ENCODE data around the gene CPLANE1. TPM values are rescaled to one million over a fixed set of nuclear protein-coding genes. Genes with fewer than 3 reads are reported as not detected.
"Not testable (repeated sequence)": the region's sequence is repeated elsewhere in the genome, so short reads cannot be mapped to it uniquely, and the experiment has no call there.

Gene CPLANE1
- polyA plus RNA-seq, 2 donors = 1.5 to 1.8 TPM

DNA sequence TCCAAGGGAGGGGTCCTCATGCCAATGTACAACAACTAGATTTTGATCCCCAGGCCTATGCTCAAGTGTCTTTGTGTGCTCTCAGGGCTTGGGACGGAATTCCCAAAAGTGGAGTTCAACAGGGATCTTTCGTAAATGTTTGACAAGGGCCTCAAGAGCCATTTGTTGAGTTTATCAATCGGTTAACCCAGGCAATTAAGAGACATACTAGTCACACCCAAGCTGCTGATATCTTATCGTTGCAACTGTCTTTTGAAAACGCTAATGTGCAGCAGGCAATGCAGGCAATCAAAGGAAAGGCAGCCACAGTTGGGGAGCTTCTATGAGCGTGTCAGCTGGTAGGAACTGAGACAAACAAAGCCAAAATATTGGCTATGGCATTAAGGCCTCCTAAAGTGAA lies 161.2 kb downstream of the CPLANE1 start:
- H3K4me1 ChIP-seq (ENCODE audit: control insufficient read depth in 2 of 2, insufficient read depth in 2 of 2, low read length in 1 of 2) = no peaks in the 10 kb centered on the region
- no peak overlapping the region for H3K27ac ChIP-seq (ENCODE audit: low read depth in 2 of 2, low read length in 1 of 2)
- H3K4me3 ChIP-seq (ENCODE audit: low read depth in 1 of 2, low read length in 2 of 2) = no peak overlapping the region
- no peaks in the 10 kb centered on the region for H3K9me3 ChIP-seq (ENCODE audit: control insufficient read depth in 2 of 2, insufficient read depth in 1 of 2, low read depth in 1 of 2, low read length in 1 of 2)
- 72 to 79% methylated on average over 6 of the region's 6 CpGs for WGBS, 2 donors
- no peaks in the 10 kb centered on the region for H3K27me3 ChIP-seq (ENCODE audit: control insufficient read depth in 1 of 2, insufficient read depth in 2 of 2, low read length in 2 of 2)
- no peaks in the 10 kb centered on the region for H3K36me3 ChIP-seq (ENCODE audit: control insufficient read depth in 2 of 2, insufficient read depth in 2 of 2, low read length in 1 of 2)

DNA sequence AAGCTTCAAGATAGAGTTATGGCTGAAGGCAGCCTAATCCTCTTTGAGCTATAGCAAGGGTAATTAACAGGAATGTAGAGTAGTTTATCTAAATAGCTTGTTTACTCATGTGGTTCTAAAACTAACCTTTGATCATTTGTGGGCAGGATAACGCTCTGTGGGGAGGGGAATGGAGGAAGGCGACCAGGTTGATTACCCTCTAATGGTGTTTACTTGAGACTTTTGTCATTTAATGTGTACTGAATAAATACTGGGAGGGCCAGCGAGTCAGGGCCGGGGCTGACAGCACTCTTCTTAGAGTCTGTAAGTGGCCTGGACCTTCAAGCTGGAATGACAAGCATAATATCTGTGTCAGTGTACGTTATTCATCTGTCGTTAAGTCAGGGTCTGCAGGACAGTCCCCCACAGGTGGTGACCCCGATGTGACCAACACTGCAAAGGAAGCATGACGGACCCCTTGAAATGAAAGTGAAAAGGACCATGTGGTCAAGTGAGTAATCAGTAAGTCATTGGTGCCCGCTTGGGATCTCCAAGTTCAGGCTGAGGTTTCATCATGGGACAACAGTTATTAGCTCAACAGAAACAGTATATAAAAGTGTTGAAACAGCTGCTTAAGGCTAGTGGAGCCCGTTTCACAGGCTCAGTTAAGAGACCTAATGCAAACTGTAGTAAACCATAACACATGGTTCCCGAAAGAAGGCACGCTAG lies 162.6 kb downstream of the CPLANE1 start:
- H3K27me3 ChIP-seq (ENCODE audit: control insufficient read depth in 1 of 2, insufficient read depth in 2 of 2, low read length in 2 of 2) = no peaks in the 10 kb centered on the region
- H3K9me3 ChIP-seq (ENCODE audit: control insufficient read depth in 2 of 2, insufficient read depth in 1 of 2, low read depth in 1 of 2, low read length in 1 of 2) = no peaks in the 10 kb centered on the region
- no peak overlapping the region for H3K27ac ChIP-seq (ENCODE audit: low read depth in 2 of 2, low read length in 1 of 2)
- H3K4me1 ChIP-seq (ENCODE audit: control insufficient read depth in 2 of 2, insufficient read depth in 2 of 2, low read length in 1 of 2) = no peaks in the 10 kb centered on the region
- WGBS, 2 donors = 76 to 81% methylated on average over 12 of the region's 12 CpGs
- no peak overlapping the region for H3K4me3 ChIP-seq (ENCODE audit: low read depth in 1 of 2, low read length in 2 of 2)
- H3K36me3 ChIP-seq (ENCODE audit: control insufficient read depth in 2 of 2, insufficient read depth in 2 of 2, low read length in 1 of 2) = no peaks in the 10 kb centered on the region

DNA sequence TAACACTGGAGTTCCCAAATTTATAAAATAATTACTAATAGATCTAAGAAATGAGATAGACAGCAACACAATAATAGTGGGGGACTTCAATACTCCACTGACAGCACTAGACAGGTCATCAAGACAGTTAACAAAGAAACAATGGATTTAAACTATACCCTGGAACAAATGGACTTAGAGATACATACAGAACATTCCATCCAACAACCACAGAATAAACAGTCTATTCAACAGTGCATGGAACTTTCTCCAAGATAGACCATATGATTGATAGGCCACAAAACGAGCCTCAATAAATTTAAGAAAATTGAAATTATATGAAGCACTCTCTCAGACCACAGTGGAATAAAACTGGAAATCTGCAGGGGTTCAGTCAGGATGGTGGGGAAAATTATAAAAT lies 163.2 kb downstream of the CPLANE1 start:
- not testable (repeated sequence) for H3K27me3 ChIP-seq (ENCODE audit: control insufficient read depth in 1 of 2, insufficient read depth in 2 of 2, low read length in 2 of 2); H3K27ac ChIP-seq (ENCODE audit: low read depth in 2 of 2, low read length in 1 of 2); H3K4me3 ChIP-seq (ENCODE audit: low read depth in 1 of 2, low read length in 2 of 2); H3K36me3 ChIP-seq (ENCODE audit: control insufficient read depth in 2 of 2, insufficient read depth in 2 of 2, low read length in 1 of 2); H3K9me3 ChIP-seq (ENCODE audit: control insufficient read depth in 2 of 2, insufficient read depth in 1 of 2, low read depth in 1 of 2, low read length in 1 of 2); H3K4me1 ChIP-seq (ENCODE audit: control insufficient read depth in 2 of 2, insufficient read depth in 2 of 2, low read length in 1 of 2)
- WGBS, 2 donors = 68 to 70% methylated on average over 1 of the region's 1 CpG

DNA sequence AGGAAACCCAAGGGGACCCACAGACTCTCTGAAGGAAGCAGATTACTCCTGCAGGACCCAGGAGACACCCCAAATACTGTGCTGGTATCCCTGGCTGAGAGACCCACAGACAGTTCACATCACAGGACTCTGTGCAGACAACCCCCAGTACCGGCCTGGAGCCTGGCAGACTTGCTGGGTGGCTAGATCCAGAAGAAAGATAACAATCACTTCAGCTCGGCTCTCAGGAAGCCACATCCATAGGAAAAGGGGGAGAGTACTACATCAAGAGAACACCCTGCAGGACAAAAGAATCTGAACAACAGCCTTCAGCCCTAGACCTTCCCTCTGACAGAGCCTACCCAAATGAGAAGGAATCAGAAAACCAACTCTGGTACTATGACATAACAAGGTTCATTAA lies 166.2 kb downstream of the CPLANE1 start:
- H3K4me1 ChIP-seq (ENCODE audit: control insufficient read depth in 2 of 2, insufficient read depth in 2 of 2, low read length in 1 of 2); H3K9me3 ChIP-seq (ENCODE audit: control insufficient read depth in 2 of 2, insufficient read depth in 1 of 2, low read depth in 1 of 2, low read length in 1 of 2); H3K27me3 ChIP-seq (ENCODE audit: control insufficient read depth in 1 of 2, insufficient read depth in 2 of 2, low read length in 2 of 2); H3K27ac ChIP-seq (ENCODE audit: low read depth in 2 of 2, low read length in 1 of 2); H3K4me3 ChIP-seq (ENCODE audit: low read depth in 1 of 2, low read length in 2 of 2); H3K36me3 ChIP-seq (ENCODE audit: control insufficient read depth in 2 of 2, insufficient read depth in 2 of 2, low read length in 1 of 2): not testable (repeated sequence)
- 70 to 71% methylated on average over 2 of the region's 2 CpGs for WGBS, 2 donors

DNA sequence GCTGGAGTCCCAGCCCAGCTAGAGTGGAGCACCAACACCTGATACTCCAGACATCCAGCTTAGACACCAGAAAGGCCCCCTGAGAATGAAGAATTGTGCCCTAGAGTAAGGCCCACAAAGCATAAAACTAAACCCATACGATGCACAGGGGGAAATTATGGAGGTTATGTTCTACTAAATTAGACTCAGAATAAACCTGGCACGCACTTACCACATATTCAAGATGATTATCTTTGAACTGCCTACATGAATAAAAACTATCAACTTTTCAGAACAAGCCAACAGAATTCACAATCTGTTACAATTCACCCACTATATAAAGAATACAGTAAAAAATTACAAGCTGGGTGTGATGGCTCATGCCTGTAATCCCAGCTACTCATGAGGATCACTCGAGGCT lies 168.5 kb downstream of the CPLANE1 start:
- 88 to 90% methylated on average over 3 of the region's 3 CpGs for WGBS, 2 donors
- Histone ChIP-seq H3K9me3 (ENCODE audit: control insufficient read depth in 2 of 2, insufficient read depth in 1 of 2, low read depth in 1 of 2, low read length in 1 of 2) (no peaks in the 10 kb centered on the region), H3K27me3 (ENCODE audit: control insufficient read depth in 1 of 2, insufficient read depth in 2 of 2, low read length in 2 of 2) (no peaks in the 10 kb centered on the region), H3K4me3 (ENCODE audit: low read depth in 1 of 2, low read length in 2 of 2) (no peak overlapping the region), H3K27ac (ENCODE audit: low read depth in 2 of 2, low read length in 1 of 2) (no peak overlapping the region), H3K36me3 (ENCODE audit: control insufficient read depth in 2 of 2, insufficient read depth in 2 of 2, low read length in 1 of 2) (peaks cover 0 to 3% of the 10 kb centered on the region in 2 donors), H3K4me1 (ENCODE audit: control insufficient read depth in 2 of 2, insufficient read depth in 2 of 2, low read length in 1 of 2) (no peaks in the 10 kb centered on the region)

DNA sequence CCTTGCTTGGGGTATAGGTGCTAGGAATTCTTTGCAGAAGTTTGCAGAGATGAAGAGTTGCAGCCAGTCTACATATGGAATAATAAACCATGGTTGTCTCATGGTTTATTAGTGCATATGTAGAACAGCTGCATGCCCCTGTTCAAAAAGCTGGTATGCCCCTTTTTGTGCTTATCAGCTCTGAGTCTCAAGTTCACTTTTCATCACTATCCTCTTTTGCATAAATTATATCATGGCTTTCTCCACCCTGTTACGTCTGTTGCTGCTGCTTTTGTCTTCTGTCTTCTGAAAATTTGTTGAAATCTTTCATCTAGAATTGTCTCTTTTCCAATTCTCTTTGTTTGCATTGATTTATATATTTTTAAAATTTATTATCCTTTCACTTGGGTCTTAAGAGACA lies 172.0 kb downstream of the CPLANE1 start:
- 88 to 93% methylated on average over 1 of the region's 1 CpG for WGBS, 2 donors
- Histone ChIP-seq H3K36me3 (ENCODE audit: control insufficient read depth in 2 of 2, insufficient read depth in 2 of 2, low read length in 1 of 2) (peaks cover 0 to 3% of the 10 kb centered on the region in 2 donors), H3K27ac (ENCODE audit: low read depth in 2 of 2, low read length in 1 of 2) (no peak overlapping the region), H3K4me1 (ENCODE audit: control insufficient read depth in 2 of 2, insufficient read depth in 2 of 2, low read length in 1 of 2) (no peaks in the 10 kb centered on the region), H3K9me3 (ENCODE audit: control insufficient read depth in 2 of 2, insufficient read depth in 1 of 2, low read depth in 1 of 2, low read length in 1 of 2) (no peaks in the 10 kb centered on the region), H3K27me3 (ENCODE audit: control insufficient read depth in 1 of 2, insufficient read depth in 2 of 2, low read length in 2 of 2) (no peaks in the 10 kb centered on the region), H3K4me3 (ENCODE audit: low read depth in 1 of 2, low read length in 2 of 2) (no peak overlapping the region)

DNA sequence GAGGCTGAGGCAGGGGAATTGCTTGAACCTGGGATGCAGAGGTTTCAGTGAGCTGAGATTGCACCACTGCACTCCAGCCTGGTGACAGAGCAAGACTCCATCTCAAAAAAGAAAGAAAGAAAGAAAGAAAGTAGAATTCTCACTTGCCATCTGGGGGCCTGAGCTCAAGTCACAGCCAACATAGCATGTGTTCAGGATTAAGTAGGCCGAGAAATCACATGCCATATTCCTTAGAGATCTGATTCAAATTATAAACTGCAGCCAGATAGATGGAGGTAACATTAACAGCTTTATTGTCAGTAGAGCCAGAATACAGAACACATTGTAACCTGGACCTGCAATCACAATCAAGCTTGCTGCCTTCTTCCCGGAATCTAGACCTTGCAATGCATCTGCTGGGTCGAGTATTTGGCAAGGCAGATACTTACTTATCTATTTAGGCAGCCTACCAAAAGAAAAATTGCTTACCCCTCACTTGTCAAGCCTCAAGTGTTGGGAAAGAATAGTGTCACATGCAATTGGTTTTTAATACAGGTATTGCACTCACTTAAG lies 173.7 kb downstream of the CPLANE1 start:
- Histone ChIP-seq H3K27me3 (ENCODE audit: control insufficient read depth in 1 of 2, insufficient read depth in 2 of 2, low read length in 2 of 2) (no peaks in the 10 kb centered on the region), H3K9me3 (ENCODE audit: control insufficient read depth in 2 of 2, insufficient read depth in 1 of 2, low read depth in 1 of 2, low read length in 1 of 2) (no peaks in the 10 kb centered on the region), H3K4me3 (ENCODE audit: low read depth in 1 of 2, low read length in 2 of 2) (no peak overlapping the region), H3K4me1 (ENCODE audit: control insufficient read depth in 2 of 2, insufficient read depth in 2 of 2, low read length in 1 of 2) (peaks cover 0 to 2% of the 10 kb centered on the region in 2 donors), H3K36me3 (ENCODE audit: control insufficient read depth in 2 of 2, insufficient read depth in 2 of 2, low read length in 1 of 2) (peaks cover 0 to under 1% of the 10 kb centered on the region in 2 donors), H3K27ac (ENCODE audit: low read depth in 2 of 2, low read length in 1 of 2) (no peak overlapping the region)
- 78 to 90% methylated on average over 3 of the region's 3 CpGs for WGBS, 2 donors

DNA sequence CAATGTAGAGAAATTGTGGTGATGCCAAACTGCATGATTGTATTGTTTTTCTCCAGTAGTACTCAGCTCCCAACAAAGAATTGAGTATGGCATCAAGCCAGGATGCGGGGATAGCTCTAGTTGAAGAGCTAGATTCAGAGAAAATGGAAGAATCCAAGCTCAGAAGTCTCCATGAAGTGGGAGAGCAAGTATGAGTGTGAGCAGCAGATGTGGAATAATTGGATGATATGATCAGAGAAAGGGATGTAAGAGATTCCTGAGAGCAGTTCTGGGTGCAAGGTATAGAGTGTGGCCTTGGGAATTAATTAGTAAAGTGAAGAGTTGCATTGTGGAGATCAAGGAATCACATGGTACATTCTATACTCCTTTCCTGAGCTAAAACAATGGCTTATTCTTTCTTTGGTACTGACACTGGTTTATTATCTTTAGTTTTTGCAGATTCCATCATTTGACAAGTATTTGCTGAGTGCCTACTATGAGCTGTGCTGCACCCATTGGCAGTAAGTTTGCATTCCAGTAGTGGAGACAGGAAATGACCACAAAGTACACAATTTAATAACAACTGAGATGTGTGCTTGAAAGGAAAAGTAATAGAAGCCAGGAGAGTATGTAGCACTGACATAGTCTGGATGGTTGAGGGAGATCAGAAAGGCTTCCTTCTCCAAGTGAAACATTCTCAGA lies 177.1 kb downstream of the CPLANE1 start:
- Histone ChIP-seq H3K9me3 (ENCODE audit: control insufficient read depth in 2 of 2, insufficient read depth in 1 of 2, low read depth in 1 of 2, low read length in 1 of 2) (no peaks in the 10 kb centered on the region), H3K4me1 (ENCODE audit: control insufficient read depth in 2 of 2, insufficient read depth in 2 of 2, low read length in 1 of 2) (peaks cover 0 to 2% of the 10 kb centered on the region in 2 donors), H3K36me3 (ENCODE audit: control insufficient read depth in 2 of 2, insufficient read depth in 2 of 2, low read length in 1 of 2) (no peaks in the 10 kb centered on the region), H3K27me3 (ENCODE audit: control insufficient read depth in 1 of 2, insufficient read depth in 2 of 2, low read length in 2 of 2) (no peaks in the 10 kb centered on the region), H3K27ac (ENCODE audit: low read depth in 2 of 2, low read length in 1 of 2) (no peak overlapping the region), H3K4me3 (ENCODE audit: low read depth in 1 of 2, low read length in 2 of 2) (no peak overlapping the region)
- 56 to 61% methylated on average over 1 of the region's 1 CpG for WGBS, 2 donors

DNA sequence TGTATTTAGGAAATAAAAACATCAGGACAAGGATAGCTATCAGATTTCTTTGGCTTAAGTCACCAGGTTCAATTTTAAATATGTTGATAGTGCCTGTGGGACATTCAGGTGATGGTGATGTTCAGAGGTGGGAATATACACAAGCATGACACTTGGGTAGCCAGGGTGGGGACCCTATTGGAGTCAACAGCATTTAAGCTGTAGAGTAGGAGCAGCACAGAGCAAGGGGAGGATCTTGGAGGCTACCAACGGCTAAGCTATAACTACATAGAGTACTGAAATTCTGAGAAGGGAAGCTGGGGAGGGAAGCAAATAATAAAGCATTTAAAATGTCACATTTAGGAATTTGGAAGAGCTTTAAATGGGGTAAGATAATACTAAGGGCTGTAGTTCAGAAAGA lies 177.7 kb downstream of the CPLANE1 start:
- Histone ChIP-seq H3K4me1 (ENCODE audit: control insufficient read depth in 2 of 2, insufficient read depth in 2 of 2, low read length in 1 of 2) (peaks cover 0 to 2% of the 10 kb centered on the region in 2 donors), H3K36me3 (ENCODE audit: control insufficient read depth in 2 of 2, insufficient read depth in 2 of 2, low read length in 1 of 2) (no peaks in the 10 kb centered on the region), H3K27me3 (ENCODE audit: control insufficient read depth in 1 of 2, insufficient read depth in 2 of 2, low read length in 2 of 2) (no peaks in the 10 kb centered on the region), H3K27ac (ENCODE audit: low read depth in 2 of 2, low read length in 1 of 2) (no peak overlapping the region), H3K9me3 (ENCODE audit: control insufficient read depth in 2 of 2, insufficient read depth in 1 of 2, low read depth in 1 of 2, low read length in 1 of 2) (no peaks in the 10 kb centered on the region), H3K4me3 (ENCODE audit: low read depth in 1 of 2, low read length in 2 of 2) (no peak overlapping the region)
- 76% methylated on average over 1 of the region's 1 CpG for WGBS, 2 donors

DNA sequence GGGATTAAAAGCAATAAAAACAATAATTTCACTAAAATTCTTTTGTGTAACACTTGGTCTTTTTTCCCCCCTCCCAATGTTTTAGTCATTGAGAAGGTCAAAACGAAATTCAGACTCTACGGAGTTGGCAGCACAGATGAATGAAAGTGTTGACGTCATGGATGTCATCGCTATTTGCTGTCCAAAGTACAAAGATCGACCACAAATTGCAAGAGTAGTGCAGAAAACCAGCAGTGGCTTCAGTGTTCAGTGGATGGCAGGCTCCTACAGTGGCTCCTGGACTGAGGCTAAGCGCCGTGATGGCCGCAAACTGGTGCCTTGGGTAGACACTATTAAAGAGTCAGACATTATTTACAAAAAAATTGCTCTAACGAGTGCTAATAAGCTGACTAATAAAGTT lies 184.7 kb downstream of the CPLANE1 start:
- no peak overlapping the region for H3K27ac ChIP-seq (ENCODE audit: low read depth in 2 of 2, low read length in 1 of 2)
- H3K9me3 ChIP-seq (ENCODE audit: control insufficient read depth in 2 of 2, insufficient read depth in 1 of 2, low read depth in 1 of 2, low read length in 1 of 2) = no peaks in the 10 kb centered on the region
- no peaks in the 10 kb centered on the region for H3K4me1 ChIP-seq (ENCODE audit: control insufficient read depth in 2 of 2, insufficient read depth in 2 of 2, low read length in 1 of 2)
- WGBS, 2 donors = 87 to 95% methylated on average over 9 of the region's 9 CpGs
- no peaks in the 10 kb centered on the region for H3K27me3 ChIP-seq (ENCODE audit: control insufficient read depth in 1 of 2, insufficient read depth in 2 of 2, low read length in 2 of 2)
- H3K36me3 ChIP-seq (ENCODE audit: control insufficient read depth in 2 of 2, insufficient read depth in 2 of 2, low read length in 1 of 2) = peaks cover 6 to 9% of the 10 kb centered on the region in 2 donors
- no peak overlapping the region for H3K4me3 ChIP-seq (ENCODE audit: low read depth in 1 of 2, low read length in 2 of 2)
